Progenitor cell of endocrine pancreas (in vitro differentiated cells): Measurements from ENCODE around the gene FAM131C. TPM values are rescaled to one million over a fixed set of nuclear protein-coding genes. Genes with fewer than 3 reads are reported as not detected.

Source experiments
- DNase-seq: peaks from one replicate; pipeline ENCODE4 v3.0.0; 2021; ENCODE audit warnings: low spot score; ENCODE audit not compliant: unreplicated experiment
- H3K27ac Mint-ChIP-seq: 2 replicates; pipeline ENCODE4 v1.8.0; 2021; ENCODE audit warnings: mild to moderate bottlenecking, moderate library complexity, mixed read lengths
- H3K27me3 Mint-ChIP-seq: 2 replicates; pipeline ENCODE4 v1.8.0; 2021; ENCODE audit warnings: mixed read lengths
- H3K36me3 Mint-ChIP-seq: 2 replicates; pipeline ENCODE4 v1.8.0; 2022; ENCODE audit warnings: mixed read lengths; ENCODE audit not compliant: insufficient read depth
- H3K4me1 Mint-ChIP-seq: 2 replicates; pipeline ENCODE4 v1.8.0; 2021; ENCODE audit warnings: low read depth, mixed read lengths
- H3K4me3 Mint-ChIP-seq: 2 replicates; pipeline ENCODE4 v1.8.0; 2021; ENCODE audit warnings: low read depth, mild to moderate bottlenecking, moderate library complexity, mixed read lengths
- H3K9me3 Mint-ChIP-seq: 2 replicates; pipeline ENCODE4 v1.8.0; 2021; ENCODE audit warnings: low read depth, mixed read lengths
- total RNA-seq: library from RNA; stranded (reverse); gene quantifications from 2 replicates; pipeline ENCODE4 v1.2.1, GENCODE V29; 2021
- TF ChIP-seq, protein P1 (sequence below): fragments of 200-600 bp; sonication (generic); IDR thresholded peaks from one replicate; pipeline ENCODE4 v1.5.0; 2021; ENCODE audit warnings: antibody characterized with exemption, mild to moderate bottlenecking; ENCODE audit not compliant: unreplicated experiment

The FAM131C gene
- total RNA-seq, 1 donor from 2014 or later: 1.2 TPM

DNA sequence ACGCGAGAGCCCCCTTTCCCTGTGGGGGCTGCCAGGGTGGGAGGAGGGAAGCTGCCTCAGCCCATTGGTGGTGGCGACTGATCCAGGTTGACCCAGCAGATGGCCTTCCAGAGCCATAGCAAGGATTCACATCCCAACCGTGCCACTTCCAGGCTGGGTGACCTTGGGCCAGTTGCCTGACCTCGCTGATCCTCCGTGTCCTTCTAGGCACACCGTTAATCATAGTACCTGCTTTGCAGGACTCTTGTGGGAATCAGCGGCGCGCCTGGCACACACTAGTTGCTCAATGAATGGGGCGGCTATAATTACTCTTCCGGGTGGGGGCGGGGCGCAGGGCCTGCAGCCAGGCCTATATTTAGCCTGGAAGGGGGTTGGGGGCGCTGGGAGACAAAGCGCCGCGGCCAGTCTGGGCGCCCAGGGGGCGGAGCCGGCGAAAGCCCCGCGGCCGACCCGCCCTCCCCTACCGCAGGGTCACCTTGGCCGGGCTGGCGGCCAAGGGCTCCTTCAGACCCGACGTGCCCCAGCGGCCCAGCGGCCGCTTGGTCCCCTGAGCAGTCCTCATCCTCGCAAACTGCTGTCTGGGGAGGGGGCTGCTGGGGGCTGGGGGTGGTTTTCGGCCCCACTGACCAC, 60.7 kb downstream of the FAM131C start:
- H3K27ac Mint-ChIP-seq: no peak overlapping the region
- DNase-seq: peak; percentile 47
- H3K27me3 Mint-ChIP-seq: no peaks in the 10 kb centered on the region
- no peaks in the 10 kb centered on the region for H3K9me3 Mint-ChIP-seq
- H3K36me3 Mint-ChIP-seq: no peaks in the 10 kb centered on the region
- TF ChIP-seq, protein P1, sequence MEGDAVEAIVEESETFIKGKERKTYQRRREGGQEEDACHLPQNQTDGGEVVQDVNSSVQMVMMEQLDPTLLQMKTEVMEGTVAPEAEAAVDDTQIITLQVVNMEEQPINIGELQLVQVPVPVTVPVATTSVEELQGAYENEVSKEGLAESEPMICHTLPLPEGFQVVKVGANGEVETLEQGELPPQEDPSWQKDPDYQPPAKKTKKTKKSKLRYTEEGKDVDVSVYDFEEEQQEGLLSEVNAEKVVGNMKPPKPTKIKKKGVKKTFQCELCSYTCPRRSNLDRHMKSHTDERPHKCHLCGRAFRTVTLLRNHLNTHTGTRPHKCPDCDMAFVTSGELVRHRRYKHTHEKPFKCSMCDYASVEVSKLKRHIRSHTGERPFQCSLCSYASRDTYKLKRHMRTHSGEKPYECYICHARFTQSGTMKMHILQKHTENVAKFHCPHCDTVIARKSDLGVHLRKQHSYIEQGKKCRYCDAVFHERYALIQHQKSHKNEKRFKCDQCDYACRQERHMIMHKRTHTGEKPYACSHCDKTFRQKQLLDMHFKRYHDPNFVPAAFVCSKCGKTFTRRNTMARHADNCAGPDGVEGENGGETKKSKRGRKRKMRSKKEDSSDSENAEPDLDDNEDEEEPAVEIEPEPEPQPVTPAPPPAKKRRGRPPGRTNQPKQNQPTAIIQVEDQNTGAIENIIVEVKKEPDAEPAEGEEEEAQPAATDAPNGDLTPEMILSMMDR: no peak
- peaks cover 13% of the 10 kb centered on the region for H3K4me1 Mint-ChIP-seq
- peak overlapping the region; percentile 41 for H3K4me3 Mint-ChIP-seq

DNA sequence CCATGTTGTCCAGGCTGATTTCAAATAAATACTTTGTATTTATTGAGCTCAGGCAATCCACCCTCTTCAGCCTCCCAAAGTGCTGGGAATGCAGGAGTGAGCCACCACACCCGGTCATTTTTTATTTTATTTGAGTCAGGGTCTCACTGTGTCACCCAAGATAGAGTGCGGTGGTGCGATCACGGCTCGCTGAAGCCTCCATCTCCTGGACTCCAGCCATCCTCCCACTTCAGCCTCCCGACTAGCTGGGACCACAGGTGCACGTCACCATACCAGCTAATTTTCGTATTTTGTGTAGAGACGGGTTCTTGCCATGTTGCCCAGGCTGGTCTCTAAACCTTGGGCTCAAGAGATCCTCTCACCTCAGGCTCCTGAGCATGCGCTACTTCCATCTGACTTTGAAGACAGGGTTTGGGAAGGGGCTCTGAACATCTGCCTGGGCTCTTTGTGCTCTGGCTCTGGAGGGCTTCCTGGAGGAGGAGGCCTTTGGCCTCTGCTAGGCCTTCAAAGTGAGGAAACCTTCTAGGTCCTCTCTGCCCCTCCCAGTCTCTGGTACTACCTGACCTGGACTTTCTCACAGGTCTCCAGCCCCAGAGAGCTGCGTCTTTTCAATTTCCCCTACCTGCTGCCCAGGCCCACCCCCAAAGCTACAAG, 61.4 kb downstream of the FAM131C start:
- DNase-seq: no peak
- H3K9me3 Mint-ChIP-seq: no peaks in the 10 kb centered on the region
- H3K4me3 Mint-ChIP-seq: no peak overlapping the region
- H3K27me3 Mint-ChIP-seq: no peaks in the 10 kb centered on the region
- no peaks in the 10 kb centered on the region for H3K36me3 Mint-ChIP-seq
- peaks cover 11% of the 10 kb centered on the region for H3K4me1 Mint-ChIP-seq
- H3K27ac Mint-ChIP-seq: peak overlapping the region; percentile 52
- TF ChIP-seq, protein P1: no peak

- Mint-ChIP-seq H3K4me3 (no peak overlapping the region), H3K36me3 (no peaks in the 10 kb centered on the region), H3K9me3 (no peaks in the 10 kb centered on the region), H3K27ac (no peak overlapping the region), H3K27me3 (no peaks in the 10 kb centered on the region), H3K4me1 (peaks cover 11% of the 10 kb centered on the region)
- TF ChIP-seq, protein P1: no peak
- DNase-seq: no peak
Observed at GRCh38 chr1:16010837-16011236, 62.6 kb downstream of the FAM131C start.

DNA sequence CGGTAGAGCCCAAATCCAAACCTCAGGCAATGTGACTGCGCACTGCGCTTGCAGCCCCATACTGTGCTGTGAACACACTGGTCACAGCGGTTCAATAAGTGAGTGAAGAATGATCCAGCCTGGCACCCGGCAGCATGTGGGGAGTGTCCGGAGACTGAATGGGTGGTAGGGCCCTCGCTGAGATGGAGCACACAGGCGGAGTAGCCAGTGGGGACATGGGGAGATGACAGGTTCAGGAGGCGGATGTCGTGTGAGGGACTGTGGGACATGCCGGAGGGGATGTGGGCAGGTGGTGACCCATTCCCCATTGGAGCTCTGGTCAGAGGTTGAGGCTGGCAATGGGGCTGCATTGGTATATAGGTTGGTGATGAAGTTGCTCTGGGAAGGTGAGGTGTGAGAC, 63.8 kb downstream of the FAM131C start:
- DNase-seq: no peak

GRCh38 chr1:16009030-16009460, 64.4 kb downstream of the FAM131C start:
- TF ChIP-seq, protein P1: peak; percentile 97
- DNase-seq: peak; percentile 86
- Mint-ChIP-seq H3K27me3 (no peaks in the 10 kb centered on the region), H3K4me1 (peaks cover 10% of the 10 kb centered on the region), H3K9me3 (no peaks in the 10 kb centered on the region), H3K27ac (no peak overlapping the region), H3K4me3 (no peak overlapping the region), H3K36me3 (no peaks in the 10 kb centered on the region)

More for the DNA sequence above, 63.8 kb downstream of the FAM131C start:
- Mint-ChIP-seq H3K4me1 (peaks cover 11% of the 10 kb centered on the region), H3K4me3 (no peak overlapping the region), H3K27me3 (no peaks in the 10 kb centered on the region), H3K36me3 (no peaks in the 10 kb centered on the region), H3K9me3 (no peaks in the 10 kb centered on the region), H3K27ac (no peak overlapping the region)
- TF ChIP-seq, protein P1: no peak

Other genes with a start within 250 kb of the FAM131C start
- gene SPEN, start 225.9 kb downstream of the FAM131C start, total RNA-seq: 55.8 and 58.0 TPM in 2 replicates
- gene ZBTB17, start 97.5 kb downstream of the FAM131C start, total RNA-seq: 52.6 and 57.7 TPM in 2 replicates
- gene SRARP, start 69.4 kb downstream of the FAM131C start, total RNA-seq: not detected in 2 replicates
- gene HSPB7, start 55.6 kb downstream of the FAM131C start, total RNA-seq: not detected in 2 replicates
- 2.2 and 2.4 TPM in 2 replicates for gene CLCNKA, start 51.6 kb downstream of the FAM131C start, total RNA-seq
- 1.5 and 2.3 TPM in 2 replicates for gene CLCNKB, start 29.9 kb downstream of the FAM131C start, total RNA-seq
- 28.3 and 31.9 TPM in 2 replicates for gene EPHA2, start 82.4 kb upstream of the FAM131C start, total RNA-seq
- 146 and 151 TPM in 2 replicates for gene ARHGEF19, start 139.0 kb upstream of the FAM131C start, total RNA-seq
- gene CPLANE2, start 163.5 kb upstream of the FAM131C start, total RNA-seq: 14.8 and 16.5 TPM in 2 replicates